RPMI7951 (cell line): ENCODE data around the gene ITGB5. TPM values are rescaled to one million over a fixed set of nuclear protein-coding genes. Genes with fewer than 3 reads are reported as not detected.
A peak's percentile ranks its signal among the peaks of the same experiment; 100 is the strongest.
"Not testable (repeated sequence)": the region's sequence is repeated elsewhere in the genome, so short reads cannot be mapped to it uniquely, and the experiment has no call there.

Experiments
- DNase-seq: peaks from one replicate; pipeline ENCODE4 v3.0.0-alpha.2; 2012; ENCODE audit warnings: low read depth
- total RNA-seq: library from RNA; depleted of rRNA; stranded (reverse); fragments of >200 nt; shearing (Covaris generic); gene quantifications from 2 replicates; pipeline ENCODE4 v1.2.3, GENCODE V29; 2014; rRNA removed

ITGB5 gene
- total RNA-seq, 1 experiment from 2014 or later, result 363 TPM

DNA sequence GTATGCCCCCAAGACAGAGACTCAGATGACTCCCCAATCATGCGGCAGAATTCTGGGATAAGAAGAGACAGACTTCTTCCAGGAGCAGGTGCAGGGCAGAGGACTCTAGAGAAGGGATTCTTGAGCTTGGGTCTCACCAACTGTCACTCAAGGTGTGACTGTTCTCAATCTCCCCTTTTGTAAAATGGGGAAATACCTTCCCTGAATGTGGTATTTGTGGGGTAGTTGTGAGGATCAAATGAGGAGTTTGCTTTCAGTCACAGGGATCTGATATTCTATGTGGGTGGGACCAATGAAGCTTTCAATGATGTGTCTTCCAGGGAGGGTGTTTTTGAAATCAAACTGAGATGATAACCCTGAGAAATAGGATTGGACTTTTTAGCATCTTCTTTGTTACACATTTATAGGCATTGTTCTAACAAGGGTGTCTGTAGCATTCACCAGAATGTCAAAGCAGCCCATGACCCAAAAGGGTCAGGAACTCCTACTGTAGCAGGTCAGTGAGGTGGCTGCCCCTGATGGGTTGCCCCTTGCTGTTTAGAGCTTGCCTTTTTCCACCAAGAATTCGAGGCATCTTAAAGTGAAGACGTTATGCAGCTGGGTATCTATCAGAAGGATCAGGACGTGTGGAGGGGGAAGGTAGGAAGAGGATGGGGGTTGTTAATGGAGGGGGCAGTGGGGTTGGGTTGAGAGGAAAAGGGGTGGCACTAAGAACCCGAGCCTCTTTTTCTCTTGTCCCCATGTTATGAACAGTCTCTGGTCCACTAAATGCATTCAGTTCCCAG is 128.1 kb downstream of the ITGB5 start:
- DNase-seq, result no peak

DNA sequence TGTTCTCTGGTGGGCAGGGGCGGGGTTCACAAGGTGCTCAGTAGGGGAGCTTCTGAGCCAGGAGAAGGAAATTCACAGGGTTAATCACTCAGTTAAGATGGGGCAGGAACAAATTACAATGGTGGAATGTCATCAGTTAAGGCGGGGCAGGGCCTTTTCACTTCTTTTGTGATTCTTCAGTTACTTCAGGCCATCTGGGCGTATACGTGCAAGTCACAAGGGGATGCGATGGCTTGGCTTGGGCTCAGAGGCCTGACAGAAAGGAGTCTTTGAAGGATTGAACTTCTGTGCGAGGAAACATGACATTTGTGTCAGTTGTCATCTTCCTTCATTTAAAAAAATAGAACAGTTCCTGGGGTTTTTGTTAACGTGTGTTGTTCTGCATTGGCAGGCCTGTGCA is 129.2 kb downstream of the ITGB5 start:
- DNase-seq, result not testable (repeated sequence)

DNA sequence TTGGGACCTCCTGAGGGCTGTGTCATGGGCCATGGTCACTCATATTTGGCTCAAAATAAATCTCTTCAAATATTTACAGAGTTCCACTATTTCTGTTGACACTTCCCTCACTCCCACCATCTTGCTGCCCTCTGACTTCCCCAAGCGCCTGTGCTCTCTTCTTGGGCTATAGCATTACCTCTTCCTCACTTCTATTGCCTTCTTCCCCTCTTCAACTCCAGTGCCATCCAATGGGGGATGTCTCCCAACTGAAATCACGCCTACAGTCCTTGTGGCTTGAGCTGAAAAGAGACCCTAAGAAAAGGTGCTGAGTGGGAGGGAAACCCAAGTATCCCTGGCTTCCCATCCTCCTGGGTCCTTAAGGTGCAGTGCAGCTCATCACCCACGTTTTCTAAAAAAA is 135.1 kb downstream of the ITGB5 start:
- no peak for DNase-seq

DNA sequence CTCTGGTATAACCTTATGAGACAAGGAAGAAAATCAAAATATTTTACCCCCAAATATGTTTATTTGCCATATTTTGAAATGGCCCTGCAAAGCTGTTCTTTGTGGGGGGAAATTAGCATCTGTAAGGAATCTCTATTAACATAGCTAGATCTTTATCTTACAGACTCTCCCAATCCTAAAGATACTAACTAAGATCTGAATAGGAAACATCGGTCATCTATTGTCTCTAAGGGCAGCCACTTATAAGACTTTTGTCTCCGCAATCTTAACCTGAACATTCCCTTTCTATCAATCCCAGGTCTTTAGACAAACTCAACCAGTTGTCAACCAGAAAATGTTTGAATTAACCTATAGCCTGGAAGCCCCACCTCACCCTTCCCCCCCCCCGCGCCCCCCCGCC is 135.7 kb downstream of the ITGB5 start:
- no peak for DNase-seq

DNA sequence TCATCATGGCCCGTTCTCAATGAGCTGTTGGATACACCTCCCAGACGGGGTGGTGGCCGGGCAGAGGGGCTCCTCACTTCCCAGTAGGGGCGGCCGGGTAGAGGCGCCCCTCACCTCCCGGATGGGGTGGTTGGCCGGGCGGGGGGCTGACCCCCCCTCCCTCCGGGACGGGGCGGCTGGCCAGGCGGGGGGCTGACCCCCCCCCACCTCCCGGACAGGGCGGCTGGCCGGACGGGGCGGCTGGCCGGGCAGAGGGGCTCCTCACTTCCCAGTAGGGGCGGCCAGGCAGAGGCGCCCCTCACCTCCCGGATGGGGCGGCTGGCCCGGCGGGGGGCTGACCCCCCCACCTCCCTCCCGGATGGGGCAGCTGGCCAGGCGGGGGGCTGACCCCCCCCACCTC is 137.3 kb downstream of the ITGB5 start:
- DNase-seq, result not testable (repeated sequence)

DNA sequence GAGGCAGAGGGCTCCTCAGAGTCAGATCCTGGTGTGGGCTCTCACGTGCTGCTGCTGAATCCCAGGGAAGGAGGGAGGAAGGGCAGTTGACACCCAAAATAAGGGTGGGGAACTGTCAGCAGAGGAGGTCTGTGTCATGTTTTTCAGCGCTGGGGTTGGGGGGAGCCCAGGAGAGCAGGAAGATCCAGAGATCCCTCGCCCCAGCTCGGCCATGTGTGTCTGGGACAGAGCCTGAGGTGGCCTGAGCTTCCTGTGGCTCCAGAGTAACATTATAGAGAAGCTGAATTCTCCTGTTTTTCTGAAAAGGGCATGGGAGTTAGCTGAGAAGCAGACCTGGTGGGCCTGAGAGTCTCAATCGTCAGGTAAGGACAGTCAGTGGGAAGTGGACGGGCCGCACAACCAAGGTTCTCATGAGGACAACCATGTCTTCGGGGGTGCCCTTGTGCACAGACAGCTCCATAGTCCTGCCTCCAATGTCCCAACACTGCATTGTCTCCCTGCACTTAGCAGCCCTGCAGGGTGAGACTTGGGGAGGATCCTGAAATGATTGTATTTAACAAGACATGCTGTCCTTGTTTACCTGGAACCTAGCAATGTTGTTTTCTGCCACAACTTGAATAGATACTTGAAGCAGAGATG is 138.5 kb downstream of the ITGB5 start:
- DNase-seq, result no peak

DNA sequence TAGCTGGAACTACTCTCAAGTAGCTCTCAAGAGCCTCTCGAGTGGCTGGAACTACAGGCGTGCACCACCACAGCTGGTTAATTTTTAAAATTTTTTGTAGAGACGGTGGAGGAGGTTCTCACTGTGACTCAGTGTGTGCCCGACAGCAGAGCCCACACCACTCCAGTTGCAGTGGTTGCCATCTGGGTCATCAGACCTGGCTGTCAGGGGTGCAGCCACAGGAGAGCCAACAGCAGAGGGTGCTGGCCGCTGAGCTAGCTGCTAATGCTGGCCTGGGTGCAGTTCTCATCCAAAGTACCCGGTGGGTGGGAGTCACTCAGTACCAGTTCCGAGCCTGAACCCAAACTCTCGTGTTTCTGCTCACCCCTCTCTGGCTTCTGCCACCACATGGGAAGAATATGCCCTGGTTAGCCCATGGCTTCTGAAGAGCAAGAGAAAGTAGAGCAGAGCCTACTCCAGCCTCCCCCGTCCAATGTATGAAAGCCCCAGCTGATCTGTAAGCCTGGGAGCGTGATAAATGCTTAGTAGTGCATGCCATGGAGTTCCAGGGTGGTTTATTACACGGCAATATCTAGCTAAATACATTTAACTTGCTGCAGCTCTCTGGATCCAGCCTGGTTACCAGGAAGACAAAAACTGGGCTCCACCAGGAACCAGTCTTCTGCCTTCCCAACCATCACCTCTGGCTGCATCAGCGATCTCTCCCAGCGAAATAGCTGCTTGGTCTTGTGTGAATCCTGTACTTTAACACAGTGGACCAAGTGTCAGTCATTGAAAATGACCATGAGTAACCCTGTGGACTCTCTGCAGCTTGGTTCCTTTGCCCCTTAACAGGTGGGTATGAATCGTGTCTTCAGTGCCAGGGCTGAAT is 139.8 kb downstream of the ITGB5 start:
- no peak for DNase-seq

DNA sequence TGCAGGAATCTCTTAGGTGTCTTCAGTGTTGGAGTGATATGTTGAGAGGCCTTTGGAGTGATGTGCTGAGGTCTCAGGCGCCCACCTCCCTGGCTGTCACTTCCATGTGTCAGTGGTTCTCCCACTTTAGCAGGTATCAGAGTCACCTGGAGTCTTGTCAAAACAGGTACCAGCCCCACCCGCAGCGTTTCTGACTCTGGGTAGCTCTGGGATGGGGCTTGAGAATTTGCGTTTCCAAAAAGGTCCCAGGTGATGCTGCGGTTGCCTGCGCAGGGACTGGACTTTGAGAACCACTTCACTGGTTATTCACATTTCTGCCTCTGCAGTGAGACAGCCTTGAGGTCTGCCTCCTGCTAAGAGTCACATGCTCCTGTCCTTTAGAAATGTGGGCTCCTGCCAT is 141.4 kb downstream of the ITGB5 start:
- no peak for DNase-seq

DNA sequence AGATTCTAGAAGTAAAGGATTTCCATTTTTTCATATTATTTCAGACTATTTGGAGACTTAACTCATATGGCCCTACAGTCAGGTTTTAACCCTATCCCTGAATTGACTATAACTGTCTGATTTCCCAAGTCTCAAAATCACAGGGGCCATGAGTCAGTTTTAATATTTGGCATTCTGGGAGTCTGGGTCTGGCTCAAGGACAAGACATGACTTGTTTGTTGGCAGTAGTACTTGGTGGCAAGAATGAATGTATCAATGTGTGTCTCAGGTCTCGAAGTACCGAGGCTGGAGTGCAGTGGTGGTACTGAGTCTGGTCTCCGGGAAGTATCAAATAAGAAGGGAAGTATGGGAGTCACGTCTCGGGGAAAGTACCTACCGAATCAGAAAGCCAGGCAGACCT is 146.1 kb downstream of the ITGB5 start:
- no peak for DNase-seq

DNA sequence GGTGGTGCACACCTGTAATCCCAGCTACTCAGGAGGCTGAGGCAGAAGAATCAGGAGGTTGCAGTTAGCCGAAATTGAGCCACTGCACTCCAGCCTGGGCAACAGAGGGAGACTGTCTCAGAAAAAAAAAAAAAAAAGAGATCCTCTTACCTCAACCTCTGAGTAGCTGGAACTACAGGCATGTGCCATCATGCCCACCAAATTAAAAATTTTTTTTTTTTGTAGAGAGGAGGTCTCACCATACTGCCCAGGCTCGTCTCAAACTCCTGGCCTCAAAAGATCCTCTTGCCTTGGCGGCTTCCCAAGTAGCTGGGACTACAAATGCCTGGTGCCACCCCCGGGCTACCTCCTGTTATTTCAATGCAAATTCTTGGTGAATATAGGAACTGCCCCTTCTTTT is 155.4 kb downstream of the ITGB5 start:
- no peak for DNase-seq

DNA sequence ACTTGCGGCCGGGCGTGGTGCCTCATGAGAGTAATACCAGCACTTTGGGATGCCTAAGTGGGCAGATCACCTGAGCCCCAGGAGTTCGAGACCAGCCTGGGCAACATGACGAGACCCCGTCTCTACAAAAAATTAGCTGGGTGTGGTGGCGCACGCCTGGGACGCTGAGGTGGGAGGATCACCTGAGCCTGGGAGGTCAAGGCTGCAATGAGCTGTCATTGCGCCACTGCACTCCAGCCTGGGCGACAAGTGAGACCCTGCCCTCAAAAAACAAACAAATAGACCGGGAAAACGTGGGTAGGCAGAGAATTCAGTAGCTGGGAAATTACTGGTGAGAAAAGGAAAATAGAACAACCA is 156.2 kb downstream of the ITGB5 start:
- no peak for DNase-seq

DNA sequence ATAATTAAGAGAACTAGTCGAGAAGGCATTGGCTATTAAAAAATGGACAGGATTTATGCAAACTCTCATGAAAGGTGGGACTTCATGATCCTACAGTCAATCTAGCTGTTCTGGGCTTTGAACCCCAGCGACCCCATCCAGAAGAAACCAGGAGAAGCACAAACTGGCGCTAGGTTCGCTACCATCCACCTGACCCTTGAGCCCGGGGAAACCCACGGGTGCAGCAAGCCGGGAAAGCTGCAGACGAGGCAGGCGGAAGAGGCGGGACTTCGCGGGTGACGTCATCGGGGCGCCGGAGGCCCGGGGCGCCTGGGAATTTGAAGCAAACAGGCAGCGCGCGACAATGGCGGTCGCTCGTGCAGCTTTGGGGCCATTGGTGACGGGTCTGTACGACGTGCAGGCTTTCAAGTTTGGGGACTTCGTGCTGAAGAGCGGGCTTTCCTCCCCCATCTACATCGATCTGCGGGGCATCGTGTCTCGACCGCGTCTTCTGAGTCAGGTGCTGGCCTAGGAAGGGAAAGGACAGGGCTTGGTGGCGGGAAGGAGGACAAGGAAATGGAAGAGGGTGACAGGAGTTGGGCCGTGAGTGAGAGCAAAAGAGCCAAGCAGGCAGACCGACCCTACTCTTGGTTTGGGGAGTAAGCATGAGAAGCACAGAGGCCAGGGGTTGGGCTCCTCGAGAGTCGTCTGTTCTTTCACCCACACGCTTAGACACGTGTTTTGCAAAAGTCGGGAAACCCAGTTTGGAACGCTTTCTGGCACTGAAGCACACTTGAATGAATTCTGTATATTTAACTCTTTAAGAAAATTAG is 156.8 kb downstream of the ITGB5 start, which contains the start of gene UMPS:
Gene UMPS (plus strand): TSS at position 324 of the 812 bp plus-strand sequence. CDS start 20 bp downstream, at position 344.
- peak; percentile 82 for DNase-seq

DNA sequence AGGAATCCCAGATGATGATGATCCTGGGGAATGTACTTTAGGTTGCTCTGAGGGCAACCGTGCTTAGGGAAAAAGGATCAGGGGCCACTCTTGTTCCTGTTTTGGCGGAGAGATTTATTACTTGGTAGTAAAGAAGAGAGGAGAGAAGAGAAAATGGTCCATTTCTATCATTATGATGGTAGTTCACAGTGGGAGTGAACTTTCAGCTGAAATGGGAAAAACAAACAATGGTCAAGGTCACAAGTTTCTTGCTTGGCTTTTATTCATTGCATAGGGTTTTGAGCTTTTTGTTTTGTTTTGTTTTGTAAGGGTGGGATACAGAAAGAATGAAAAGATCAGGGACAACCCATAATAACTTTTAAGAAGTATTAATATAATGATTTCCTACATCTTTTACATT is 164.6 kb downstream of the ITGB5 start:
- no peak for DNase-seq

DNA sequence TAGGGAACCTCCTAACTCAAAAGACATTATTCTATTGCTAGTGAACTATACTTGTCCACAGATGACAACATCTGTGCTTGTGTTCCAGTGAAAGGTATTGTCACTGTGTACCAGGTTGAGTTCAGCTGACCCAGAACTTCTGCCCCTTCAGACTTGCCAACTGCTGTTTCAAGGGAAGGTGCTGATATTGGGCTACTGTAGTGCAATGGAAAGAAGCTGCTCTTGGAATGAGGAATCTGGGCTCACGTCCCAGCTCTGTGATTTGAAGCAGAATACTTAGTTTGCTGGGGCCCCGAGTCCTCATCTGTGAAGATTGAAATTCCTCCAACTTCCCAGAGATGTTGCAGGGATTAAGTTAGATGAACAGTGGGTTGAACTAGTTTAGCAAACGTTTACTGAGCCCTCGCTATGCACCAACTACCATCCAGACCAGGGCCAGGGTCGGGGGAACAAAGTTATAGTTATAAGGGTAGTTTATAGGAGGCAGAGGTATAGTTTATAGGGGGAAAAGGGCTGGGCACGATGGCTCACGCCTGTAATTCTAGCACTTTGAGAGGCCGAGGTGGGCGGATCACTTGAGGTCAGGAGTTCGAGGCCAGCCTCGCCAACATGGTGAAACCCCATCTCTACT is 172.8 kb downstream of the ITGB5 start:
- no peak for DNase-seq

Other genes starting within 250 kb of the ITGB5 start
- 28.3 and 35.9 TPM in 2 replicates for gene UMPS, start 156.9 kb downstream of the ITGB5 start, total RNA-seq
- gene MUC13, start 47.4 kb upstream of the ITGB5 start, total RNA-seq, result not detected in 2 replicates
- gene HEG1, start 168.6 kb upstream of the ITGB5 start, total RNA-seq, result 27.4 and 29.3 TPM in 2 replicates